C1 segment of cervical spinal cord (tissue), 14 donors: ENCODE data around the gene IDUA.

Experiments used
- DNase-seq, 14 donors: peaks; one replicate each; lab custom pipeline; 2025; lab: John Stamatoyannopoulos, UW

The IDUA gene

GRCh38 chr4:1015179-1015578 is 28.3 kb downstream of the IDUA start:
- DNase-seq = peak in 3 of 14 donors; percentile 61 to 85 (median 77)

- DNase-seq = no peak
Measured at GRCh38 chr4:1015746-1016145, 28.9 kb downstream of the IDUA start.

DNA sequence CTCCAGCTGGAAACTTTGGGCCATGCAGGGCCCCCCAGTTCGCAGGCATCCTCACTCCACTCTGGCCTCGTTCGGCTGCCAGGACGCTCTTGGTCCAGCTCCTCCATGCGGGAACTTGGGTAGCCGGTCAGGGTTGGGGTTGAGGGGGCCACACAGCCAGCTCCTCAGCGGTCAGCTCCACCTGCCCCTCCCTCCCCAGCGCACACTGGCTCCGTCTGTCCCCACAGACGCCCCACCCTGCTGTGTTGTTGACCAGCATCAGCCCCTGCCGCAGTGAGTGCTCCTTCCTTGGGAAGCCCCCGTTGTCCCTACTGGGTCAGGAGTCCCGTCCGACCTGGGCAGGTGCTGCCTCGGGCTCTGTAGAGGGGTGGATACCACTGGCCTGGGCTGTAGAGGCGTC is 30.4 kb downstream of the IDUA start:
- DNase-seq = no peak

GRCh38 chr4:1017706-1018105 is 30.9 kb downstream of the IDUA start:
- no peak for DNase-seq

DNA sequence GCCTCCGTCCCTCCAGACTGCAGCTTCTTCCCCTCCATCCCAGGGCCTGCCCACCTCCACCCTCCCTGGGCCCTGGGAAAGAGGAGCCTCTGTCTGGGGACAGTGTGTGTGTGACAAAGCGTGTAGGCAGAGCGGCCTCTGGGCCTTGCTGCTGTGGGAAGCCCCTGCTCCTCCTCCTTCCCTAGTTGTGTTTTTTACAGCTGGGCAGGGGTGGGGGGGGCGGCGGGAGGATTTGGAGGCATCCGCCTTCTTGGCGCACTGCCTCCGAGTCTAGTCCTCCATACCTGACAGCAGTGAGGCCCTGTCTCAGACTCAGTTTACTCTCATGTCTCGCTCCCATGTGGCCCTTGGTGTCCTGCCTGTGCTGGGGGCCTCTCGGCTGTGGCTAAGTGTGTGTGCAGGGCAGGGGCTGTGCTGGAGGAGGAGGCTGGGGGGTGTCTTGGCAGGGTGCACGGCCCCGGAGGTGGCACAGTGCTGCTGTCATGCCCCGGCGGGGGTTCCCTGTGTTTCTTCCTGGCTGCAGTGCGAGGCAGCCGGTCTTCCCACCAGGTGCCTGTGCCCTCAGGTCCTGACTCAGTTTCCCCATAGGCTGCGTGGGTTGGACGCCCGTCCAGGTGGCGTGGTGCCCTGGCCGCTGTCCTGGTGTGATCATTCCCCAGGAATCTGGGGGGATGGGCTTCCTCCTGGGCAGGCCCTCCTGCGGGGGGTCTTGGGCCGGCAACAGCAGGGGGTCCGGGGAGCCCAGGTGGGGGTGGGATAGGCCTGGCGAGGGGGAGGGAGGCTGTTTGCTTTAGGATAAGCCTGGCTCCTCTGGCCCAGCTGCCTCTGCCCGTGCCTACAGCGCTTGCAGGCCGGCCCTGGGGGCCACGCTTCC is 31.5 kb downstream of the IDUA start:
- DNase-seq = no peak

DNA sequence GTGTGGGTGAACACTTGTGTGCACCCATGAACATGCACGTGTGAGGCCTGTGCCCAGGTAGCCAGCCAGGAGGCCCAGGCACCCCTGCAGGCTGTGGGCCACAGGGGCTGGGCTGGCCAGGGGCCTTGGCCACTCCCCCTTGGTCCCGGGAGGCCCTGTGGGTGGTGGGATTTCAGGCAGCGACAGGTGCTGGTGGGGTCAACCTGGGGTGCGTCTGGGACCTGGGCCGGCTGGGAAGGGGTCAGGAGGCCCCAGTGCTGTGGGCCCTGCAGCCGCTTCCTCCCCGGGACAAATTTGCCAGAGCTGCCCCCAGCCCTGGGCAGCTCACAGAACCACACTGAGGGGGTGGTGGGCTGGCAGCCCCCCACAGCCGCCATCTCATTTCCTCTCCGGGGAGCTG is 32.5 kb downstream of the IDUA start:
- no peak for DNase-seq

- DNase-seq = no peak
Measured at GRCh38 chr4:1019729-1020470, 33.1 kb downstream of the IDUA start.

DNA sequence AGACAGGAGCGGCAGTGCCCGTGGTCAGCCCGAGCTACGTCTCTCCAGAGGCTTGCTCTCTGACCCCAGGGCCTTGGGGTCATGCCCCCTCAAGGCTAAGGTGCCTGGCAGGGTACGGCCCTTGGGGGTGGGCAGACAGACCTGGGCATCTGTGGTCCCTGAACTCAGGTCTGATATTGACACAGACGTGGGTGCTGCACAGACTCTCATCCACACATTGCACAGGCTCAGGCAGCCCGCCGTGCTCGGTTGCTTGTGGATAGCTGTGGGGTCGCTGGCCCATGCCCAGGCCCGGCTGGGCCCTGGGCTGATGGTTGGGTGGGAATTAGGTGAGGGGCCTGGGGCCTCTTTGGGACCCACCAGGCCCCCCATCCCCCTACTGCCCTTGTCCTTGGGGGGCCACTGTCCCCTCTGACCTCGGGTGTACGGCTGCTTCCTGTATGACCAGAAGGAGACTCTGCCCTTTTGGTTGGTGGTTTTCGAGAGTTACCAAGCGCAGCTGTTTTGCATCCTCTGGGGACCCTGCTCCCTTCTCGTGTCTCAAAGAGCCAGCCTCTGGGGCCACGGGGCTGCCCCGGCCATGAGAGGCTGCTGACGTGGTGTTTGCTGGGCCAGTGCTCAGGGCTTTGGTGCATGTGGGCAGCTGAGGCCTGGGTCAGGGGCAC is 34.7 kb downstream of the IDUA start:
- no peak for DNase-seq

GRCh38 chr4:1022051-1022738 is 35.4 kb downstream of the IDUA start:
- DNase-seq = no peak

GRCh38 chr4:1022739-1023066 is 35.9 kb downstream of the IDUA start:
- DNase-seq = no peak

- no peak for DNase-seq
Measured at GRCh38 chr4:1023075-1023640, 36.3 kb downstream of the IDUA start.

GRCh38 chr4:1023895-1024740 is 37.3 kb downstream of the IDUA start:
- no peak for DNase-seq

DNA sequence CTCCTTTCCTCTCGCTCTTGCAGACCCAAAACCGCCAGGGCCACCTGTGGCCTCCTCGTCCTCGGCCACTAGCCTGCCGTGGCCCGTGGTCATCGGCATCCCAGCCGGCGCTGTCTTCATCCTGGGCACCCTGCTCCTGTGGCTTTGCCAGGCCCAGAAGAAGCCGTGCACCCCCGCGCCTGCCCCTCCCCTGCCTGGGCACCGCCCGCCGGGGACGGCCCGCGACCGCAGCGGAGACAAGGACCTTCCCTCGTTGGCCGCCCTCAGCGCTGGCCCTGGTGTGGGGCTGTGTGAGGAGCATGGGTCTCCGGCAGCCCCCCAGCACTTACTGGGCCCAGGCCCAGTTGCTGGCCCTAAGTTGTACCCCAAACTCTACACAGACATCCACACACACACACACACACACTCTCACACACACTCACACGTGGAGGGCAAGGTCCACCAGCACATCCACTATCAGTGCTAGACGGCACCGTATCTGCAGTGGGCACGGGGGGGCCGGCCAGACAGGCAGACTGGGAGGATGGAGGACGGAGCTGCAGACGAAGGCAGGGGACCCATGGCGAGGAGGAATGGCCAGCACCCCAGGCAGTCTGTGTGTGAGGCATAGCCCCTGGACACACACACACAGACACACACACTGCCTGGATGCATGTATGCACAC is 38.2 kb downstream of the IDUA start:
- DNase-seq = no peak

DNA sequence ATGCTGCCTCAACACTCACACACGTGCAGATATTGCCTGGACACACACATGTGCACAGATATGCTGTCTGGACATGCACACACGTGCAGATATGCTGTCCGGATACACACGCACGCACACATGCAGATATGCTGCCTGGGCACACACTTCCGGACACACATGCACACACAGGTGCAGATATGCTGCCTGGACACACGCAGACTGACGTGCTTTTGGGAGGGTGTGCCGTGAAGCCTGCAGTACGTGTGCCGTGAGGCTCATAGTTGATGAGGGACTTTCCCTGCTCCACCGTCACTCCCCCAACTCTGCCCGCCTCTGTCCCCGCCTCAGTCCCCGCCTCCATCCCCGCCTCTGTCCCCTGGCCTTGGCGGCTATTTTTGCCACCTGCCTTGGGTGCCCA is 39.3 kb downstream of the IDUA start:
- no peak for DNase-seq

GRCh38 chr4:1027219-1027914 is 40.5 kb downstream of the IDUA start:
- DNase-seq = no peak

- no peak for DNase-seq
Measured at GRCh38 chr4:1027915-1028238, 41.0 kb downstream of the IDUA start.

- no peak for DNase-seq
Measured at GRCh38 chr4:1028574-1029220, 41.9 kb downstream of the IDUA start.

- DNase-seq = no peak
Measured at GRCh38 chr4:1029529-1029928, 42.7 kb downstream of the IDUA start.

GRCh38 chr4:1030031-1030430 is 43.2 kb downstream of the IDUA start:
- no peak for DNase-seq
